Epithelial cell of proximal tubule (primary cell): ENCODE measurements around the gene COPZ1. TPM values are rescaled to one million over a fixed set of nuclear protein-coding genes. Genes with fewer than 3 reads are reported as not detected.

Experiments
- DNase-seq: peaks from one replicate; pipeline ENCODE4 v3.0.0-alpha.2; 2011; ENCODE audit warnings: low read depth
- H3K4me3 ChIP-seq: 2 replicates; pipeline ENCODE4 v1.5.1; 2011; ENCODE audit warnings: low read depth, mild to moderate bottlenecking, low read length
- CTCF ChIP-seq: conservative IDR thresholded peaks from 2 replicates; pipeline ENCODE4 v1.5.1; 2012; ENCODE audit warnings: low read depth, mild to moderate bottlenecking, low read length
- total RNA-seq: library from RNA; depleted of rRNA; stranded (reverse); fragments of >200 nt; gene quantifications from 2 replicates; pipeline ENCODE4 v1.2.3, GENCODE V29; 2015

COPZ1 gene
- total RNA-seq, 1 donor from 2014 or later = 144 TPM

DNA sequence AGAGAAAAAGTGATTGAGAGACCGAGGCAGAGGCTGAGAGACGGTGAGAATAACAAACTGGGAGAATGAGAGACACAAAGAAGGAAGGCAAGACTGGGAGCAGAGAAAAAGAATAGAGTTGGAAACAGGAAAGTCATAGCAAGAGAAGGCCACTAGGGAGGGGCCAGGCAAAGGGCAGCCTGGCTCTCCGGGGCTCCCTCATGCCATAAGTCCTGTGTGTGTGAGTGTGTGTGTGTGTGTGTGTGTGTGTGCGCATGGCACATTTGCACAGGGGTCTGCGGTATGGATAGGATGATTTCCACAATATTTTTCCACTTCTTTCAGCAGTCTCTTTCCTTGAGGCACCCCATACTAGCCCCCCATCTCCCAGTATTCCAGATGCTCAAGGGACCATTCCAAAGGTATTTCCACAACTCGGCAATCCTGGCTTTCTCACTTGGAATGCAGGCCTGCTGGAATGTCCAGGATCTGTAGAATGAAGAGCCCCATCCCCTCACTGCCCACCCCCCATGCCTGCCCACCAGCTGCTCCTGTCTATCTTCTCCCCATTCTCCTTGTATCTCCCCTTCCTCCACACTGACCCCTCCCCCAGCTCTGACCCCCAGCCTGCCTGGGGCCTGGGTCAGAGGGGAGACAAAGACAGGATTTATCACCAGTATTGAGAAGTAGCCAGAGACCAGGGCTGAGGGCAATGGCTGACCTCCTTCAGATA is 30.3 kb downstream of the COPZ1 start:
- DNase-seq = no peak
- H3K4me3 ChIP-seq = no peak overlapping the region
- peak; percentile 11 for TF ChIP-seq CTCF

DNA sequence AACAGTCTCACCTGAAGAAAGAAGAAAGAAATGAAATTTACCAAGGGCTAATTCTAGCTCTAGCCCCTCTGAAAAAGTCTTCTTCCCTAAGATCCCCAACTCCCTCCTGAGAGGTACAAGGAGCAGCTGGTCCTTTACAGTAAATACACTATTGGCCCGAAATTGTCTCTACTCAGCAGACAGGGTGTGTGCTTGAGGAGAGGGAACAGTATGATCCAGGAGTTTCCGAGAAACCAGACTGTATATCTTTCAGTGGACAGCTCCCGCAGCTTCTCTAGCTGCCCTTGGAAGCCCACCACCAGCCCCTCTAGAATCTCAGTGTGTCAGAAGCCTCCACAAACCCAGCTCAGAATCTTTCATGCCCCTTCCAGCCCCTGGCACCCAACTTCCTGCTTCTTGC is 31.3 kb downstream of the COPZ1 start:
- TF ChIP-seq CTCF = no peak
- no peak overlapping the region for H3K4me3 ChIP-seq
- no peak for DNase-seq

DNA sequence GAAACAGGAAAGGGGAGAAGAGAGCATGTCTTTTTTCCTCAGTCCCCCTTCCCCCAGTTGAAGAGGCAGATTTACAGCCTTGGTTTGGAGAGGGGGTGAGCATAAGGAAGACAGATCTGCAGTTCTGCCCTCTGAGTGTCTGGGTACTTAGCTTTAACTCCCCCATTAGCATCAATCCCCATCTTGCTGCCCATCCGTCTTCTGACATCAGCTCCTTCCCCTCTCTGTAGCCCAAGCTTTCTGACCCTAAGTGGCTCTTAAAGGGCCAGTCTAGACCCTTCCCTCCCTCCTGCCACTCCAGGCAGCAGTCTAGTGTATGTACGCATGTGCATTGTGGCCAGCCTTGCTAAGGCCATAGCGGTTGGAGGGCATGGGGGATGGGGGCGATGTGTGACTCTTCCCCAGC is 32.0 kb downstream of the COPZ1 start:
- no peak for TF ChIP-seq CTCF
- DNase-seq = no peak
- no peak overlapping the region for H3K4me3 ChIP-seq

GRCh38 chr12:54357506-54358190 is 32.7 kb downstream of the COPZ1 start:
- TF ChIP-seq CTCF = no peak
- no peak for DNase-seq
- H3K4me3 ChIP-seq = no peak overlapping the region

DNA sequence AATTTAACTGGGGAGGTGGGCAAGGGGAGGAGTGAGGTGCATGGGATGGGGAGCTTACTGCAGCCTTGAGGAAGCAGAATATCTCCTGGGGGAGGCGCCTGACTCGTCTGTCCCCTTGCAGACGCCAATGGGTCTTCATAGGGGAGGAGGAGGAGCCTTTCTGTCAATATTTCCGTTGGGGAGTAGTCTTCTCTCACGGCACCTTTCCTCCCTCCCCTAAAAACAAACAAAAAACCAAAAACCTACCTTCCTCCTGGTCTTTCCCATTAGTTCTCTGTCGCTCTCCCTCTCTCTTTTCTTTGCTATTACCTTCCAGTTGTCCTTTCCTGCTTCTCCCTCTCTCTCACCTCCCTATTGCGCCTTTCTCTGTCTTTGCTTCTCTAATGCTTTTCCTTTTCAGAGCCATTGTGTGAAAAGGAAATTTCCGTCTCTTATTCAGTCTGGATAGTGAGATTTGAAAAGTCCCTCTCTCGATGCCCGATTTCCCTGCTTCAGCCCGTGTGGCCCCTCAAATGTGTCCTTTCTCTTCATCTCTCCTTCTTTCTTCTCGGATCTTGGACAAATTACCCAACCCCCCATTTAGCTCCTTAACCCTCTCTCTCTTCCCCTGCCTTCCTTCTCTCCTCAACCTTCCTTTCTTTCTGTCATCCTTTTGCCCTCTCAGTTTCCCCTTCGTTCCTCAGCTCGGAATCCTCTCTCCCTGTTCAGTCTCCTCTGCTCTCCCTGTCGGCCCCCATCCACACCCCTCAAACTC is 33.4 kb downstream of the COPZ1 start:
- peak overlapping the region; percentile 94 for H3K4me3 ChIP-seq
- no peak for DNase-seq
- no peak for TF ChIP-seq CTCF

GRCh38 chr12:54358945-54359761 is 34.2 kb downstream of the COPZ1 start:
- TF ChIP-seq CTCF = no peak
- DNase-seq = peak; percentile 95

More at GRCh38 chr12:54358945-54359761, 34.2 kb downstream of the COPZ1 start:
- H3K4me3 ChIP-seq = peak overlapping the region; percentile 94
